Epidermal melanocyte (primary cell): ENCODE results near the gene DUSP22.
"Not testable (repeated sequence)": the region's sequence is repeated elsewhere in the genome, so short reads cannot be mapped to it uniquely, and the experiment has no call there.

Experiments
- DNase-seq: peaks from one replicate; pipeline ENCODE4 v3.0.0; 2011; ENCODE audit warnings: low spot score; ENCODE audit not compliant: insufficient read length

Gene DUSP22

GRCh38 chr6:279341-280029 is 12.8 kb upstream of the DUSP22 start:
- DNase-seq, result no peak

- no peak for DNase-seq
These were observed 11.4 kb upstream of the DUSP22 start for GRCh38 chr6:280775-281468.

GRCh38 chr6:281469-282103 is 10.7 kb upstream of the DUSP22 start:
- DNase-seq, result no peak

GRCh38 chr6:282177-282866 is 10.0 kb upstream of the DUSP22 start:
- DNase-seq, result no peak

GRCh38 chr6:282867-283416 is 9.3 kb upstream of the DUSP22 start:
- DNase-seq, result no peak

GRCh38 chr6:284486-284885 is 7.8 kb upstream of the DUSP22 start:
- DNase-seq, result no peak

- no peak for DNase-seq
These were observed 7.1 kb upstream of the DUSP22 start for GRCh38 chr6:285030-285771.

GRCh38 chr6:285902-286301 is 6.4 kb upstream of the DUSP22 start:
- not testable (repeated sequence) for DNase-seq

GRCh38 chr6:286681-287488 is 5.4 kb upstream of the DUSP22 start:
- DNase-seq, result no peak

GRCh38 chr6:287489-287860 is 4.8 kb upstream of the DUSP22 start:
- DNase-seq, result no peak

GRCh38 chr6:288866-289265 is 3.4 kb upstream of the DUSP22 start:
- no peak for DNase-seq

- DNase-seq, result peak; percentile 3
These were observed 2.0 kb upstream of the DUSP22 start for GRCh38 chr6:290111-290922.

GRCh38 chr6:291204-291696 is 1.0 kb upstream of the DUSP22 start:
- no peak for DNase-seq

- no peak for DNase-seq
These were observed 362 bp downstream of the DUSP22 start for GRCh38 chr6:292506-293192.

- DNase-seq, result no peak
These were observed 1.2 kb downstream of the DUSP22 start for GRCh38 chr6:293193-294174.

- DNase-seq, result no peak
These were observed 2.6 kb downstream of the DUSP22 start for GRCh38 chr6:294656-295565.
